ENCODE results near the gene CPXM2.

- no peak for TF ChIP-seq CTCF (IDR thresholded peaks at IDR 0.05)
- TF ChIP-seq POLR2A (IDR thresholded peaks at IDR 0.05; ENCODE audit: low read depth) = no peak
These were observed 25.2 kb upstream of the CPXM2 start for GRCh38 chr10:123916775-123917174.

Measured in esophagus muscularis mucosa (tissue), 3 donors.